Muscle of arm (tissue), 12 donors: ENCODE data around the gene MAPKAP1. TPM values are rescaled to one million over a fixed set of nuclear protein-coding genes. Genes with fewer than 3 reads are reported as not detected.
"Not testable (repeated sequence)": the region's sequence is repeated elsewhere in the genome, so short reads cannot be mapped to it uniquely, and the experiment has no call there.

ENCODE experiments used
- DNase-seq: peaks from one replicate; pipeline ENCODE4 v3.0.0-alpha.2; 2013
- polyA plus RNA-seq, 12 donors: library from polyadenylated mRNA; unstranded; fragments of 120-200 nt; gene quantifications; one replicate each; pipeline ENCODE4 v1.2.1, GENCODE V29; 2013; ENCODE audit not compliant: insufficient read length in 12 of 12

The MAPKAP1 gene
- polyA plus RNA-seq, 12 donors = 61.5 to 78.0 (median 72.4) TPM; not detected in 1

DNA sequence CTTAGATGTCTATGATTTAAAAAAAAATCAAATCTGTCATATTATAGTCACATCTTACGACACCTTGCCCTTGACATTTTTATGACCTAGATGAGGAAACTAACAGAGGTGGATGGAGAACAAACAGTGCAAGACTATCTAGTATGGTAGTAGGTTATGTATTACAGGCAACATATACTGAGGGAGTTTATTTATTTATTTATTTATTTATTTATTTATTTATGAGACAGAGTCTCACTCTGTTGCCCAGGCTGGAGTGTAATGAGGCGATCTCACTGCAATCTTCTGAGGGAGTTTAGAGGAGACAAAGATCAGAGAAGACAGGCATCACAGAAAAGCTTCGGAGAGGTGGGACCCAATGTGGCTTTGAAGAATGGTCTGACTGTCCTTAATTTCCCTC, 35.6 kb upstream of the MAPKAP1 start:
- no peak for DNase-seq

DNA sequence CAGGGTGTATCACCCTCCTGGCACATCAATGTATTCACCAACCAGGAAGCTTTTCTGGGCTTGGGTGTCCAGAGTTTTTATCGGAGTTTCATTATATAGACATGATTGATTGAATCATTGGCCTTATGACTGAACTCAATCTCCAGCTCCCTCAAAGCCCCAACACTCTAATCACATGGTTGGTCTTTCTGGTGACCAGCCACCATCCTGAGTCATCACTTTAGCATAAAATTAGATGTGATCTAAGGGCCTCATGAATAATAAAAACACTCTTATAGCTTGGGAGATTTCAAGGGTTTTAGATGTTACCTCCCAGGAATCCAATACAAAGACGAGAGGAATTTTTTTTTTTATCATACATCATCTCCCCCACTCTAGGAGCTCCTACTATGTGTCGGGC, 32.4 kb upstream of the MAPKAP1 start:
- no peak for DNase-seq

DNA sequence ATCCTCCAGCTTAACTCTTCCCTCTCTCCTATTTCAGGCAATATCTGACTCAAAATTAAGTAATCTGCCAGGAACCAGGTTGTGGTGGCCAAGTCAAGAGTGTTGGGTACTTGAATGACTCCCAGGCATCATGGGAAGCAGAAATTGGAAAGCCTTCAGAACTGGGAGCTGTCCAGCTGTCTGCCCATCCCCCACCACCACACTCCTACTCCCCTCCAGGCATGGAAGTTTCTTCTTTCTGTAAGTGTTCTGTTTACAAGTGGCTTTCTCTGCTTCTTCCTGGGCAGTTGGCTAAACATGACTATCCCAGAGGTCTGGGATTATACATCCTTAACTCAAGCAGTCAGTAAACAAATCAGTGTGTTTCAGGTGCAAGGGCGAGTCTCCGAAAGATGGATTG, 25.6 kb upstream of the MAPKAP1 start:
- DNase-seq = no peak

DNA sequence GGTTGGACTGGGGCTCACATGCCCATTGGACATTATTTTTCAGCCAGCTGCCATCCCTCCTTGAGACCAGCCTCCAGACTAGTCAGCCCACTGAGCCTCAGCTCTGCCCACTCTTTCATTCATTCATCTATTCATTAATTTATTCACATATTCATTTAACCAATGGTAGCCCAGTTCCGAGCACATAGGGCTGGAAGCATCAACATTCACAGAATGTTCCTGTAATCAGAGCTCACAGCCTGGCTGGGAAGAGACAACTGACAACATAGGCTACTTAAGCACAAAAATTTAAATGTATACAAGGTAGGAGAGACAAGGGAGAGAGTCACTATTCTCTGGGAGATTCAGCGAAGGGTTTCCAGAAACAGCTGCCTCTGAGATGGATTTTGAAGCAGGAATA, 23.2 kb upstream of the MAPKAP1 start:
- no peak for DNase-seq

DNA sequence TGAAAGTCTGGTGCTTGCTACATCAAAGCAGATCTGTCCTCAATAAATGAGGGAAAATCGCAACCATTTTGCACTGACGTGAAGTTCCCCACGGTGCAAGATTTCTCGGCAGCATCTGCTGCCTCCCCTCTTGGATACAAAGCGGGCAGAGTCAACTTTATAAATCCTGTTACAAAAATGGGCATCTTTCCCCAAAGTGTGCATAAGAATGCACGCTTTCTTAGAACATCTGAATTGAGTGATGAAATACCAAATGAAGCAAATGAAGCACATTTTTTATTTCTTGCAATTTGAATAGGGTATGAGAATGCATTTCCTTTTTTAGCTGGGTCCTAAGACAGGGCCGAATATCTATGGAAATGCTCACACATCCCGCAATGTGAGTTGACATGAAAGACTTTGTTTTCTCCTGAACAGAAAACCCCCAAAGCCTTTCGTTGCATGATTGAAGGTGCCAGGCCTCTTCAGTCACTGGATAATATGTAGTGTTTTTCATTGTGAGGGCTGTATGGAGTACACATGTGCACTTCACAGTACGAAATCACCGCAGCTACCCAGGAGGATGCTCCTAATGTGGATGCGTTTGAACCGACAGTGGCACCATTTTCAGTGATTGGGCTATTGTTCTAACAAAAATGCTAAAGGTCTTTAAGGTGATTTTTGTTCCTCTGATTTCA, 19.6 kb upstream of the MAPKAP1 start:
- no peak for DNase-seq

DNA sequence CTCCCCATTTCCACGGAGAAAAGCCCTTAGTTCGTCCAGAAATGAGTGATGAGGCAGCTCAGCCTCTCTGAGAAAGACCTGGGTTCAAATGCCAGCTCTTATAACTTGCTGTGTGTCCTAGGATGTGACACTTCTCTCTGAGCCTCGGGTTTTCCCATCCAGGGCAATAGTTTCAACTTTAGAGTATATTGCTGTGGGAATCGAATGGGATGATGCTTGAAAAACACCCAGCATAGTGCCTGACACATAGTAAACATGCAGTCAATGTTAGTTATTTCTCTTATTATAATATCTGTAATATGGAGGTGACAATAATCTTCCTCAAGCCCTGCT, 430 bp upstream of the MAPKAP1 start:
- DNase-seq = no peak

DNA sequence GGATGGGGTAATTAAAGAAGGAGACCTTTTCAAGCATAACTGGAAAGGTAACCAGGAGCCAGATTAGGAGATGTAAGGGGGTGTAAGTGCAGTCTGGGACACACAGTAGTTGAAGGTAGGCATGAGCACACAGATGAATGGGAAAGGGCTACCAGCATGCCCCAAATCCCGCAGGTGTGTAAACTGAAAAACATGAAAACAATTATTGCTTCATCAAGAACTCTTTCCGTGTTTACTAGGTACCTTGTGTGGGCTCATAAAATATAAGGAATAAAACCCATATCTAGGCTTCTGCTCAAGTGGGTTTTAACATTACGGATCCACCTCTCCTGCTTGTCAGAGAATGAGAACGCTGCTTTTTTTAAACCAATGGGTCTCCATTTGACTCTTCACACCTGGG, 1.1 kb downstream of the MAPKAP1 start:
- DNase-seq = no peak

DNA sequence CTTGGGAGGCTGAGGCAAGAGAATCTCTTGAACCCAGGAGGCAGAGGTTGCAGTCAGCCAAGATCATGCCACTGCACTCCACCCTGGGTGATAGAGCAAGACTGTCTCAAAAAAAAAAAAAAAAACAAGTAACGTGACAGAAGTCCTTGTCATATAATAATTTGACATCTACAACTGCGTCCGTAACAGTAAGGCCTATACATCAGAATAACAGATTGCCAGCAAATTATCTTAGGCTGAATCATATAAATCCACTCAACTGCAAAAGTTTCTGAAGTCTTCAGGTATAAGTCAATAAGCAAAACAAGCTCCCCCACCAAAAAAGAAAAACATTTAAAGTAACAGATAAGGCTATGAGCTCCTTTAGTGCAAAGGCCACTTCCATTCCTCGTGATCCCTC, 3.3 kb downstream of the MAPKAP1 start:
- DNase-seq = no peak

DNA sequence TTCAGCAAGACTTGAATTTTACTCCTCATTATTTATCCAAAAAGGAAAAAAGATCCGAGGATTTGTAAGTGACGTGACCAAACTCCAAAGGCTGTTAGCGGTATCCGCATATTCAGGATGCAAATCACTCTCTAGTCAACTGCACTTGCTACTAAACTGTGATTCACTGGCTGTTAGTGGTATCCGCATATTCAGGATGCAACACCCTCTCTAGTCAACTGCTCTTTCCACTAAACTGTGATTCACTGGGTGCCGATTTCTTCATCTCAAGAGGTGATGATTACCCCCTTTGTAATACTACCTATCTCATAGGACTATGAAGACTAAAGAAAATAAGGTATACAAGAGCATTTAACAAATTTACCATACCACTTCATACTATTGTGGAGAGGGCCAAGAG, 5.7 kb downstream of the MAPKAP1 start:
- no peak for DNase-seq

DNA sequence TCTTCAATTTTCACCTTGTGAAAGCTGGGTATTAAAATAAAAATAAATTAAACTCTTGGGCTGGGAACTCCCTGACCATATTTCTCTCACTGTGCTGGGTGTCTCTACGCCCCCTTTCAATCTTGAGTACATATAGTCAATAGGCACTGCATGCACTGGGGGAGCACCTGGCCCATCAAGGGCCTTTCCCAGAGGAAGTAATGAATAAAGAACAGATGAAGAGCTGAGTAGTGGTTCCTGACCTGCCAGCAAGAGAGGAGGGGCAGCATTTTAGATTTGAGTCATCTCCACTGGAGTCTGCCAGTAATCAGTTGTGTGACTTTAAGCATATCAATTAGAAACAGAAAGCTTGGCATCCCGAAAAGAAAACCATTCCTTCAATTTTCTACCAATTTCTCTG, 6.2 kb downstream of the MAPKAP1 start:
- DNase-seq = no peak

DNA sequence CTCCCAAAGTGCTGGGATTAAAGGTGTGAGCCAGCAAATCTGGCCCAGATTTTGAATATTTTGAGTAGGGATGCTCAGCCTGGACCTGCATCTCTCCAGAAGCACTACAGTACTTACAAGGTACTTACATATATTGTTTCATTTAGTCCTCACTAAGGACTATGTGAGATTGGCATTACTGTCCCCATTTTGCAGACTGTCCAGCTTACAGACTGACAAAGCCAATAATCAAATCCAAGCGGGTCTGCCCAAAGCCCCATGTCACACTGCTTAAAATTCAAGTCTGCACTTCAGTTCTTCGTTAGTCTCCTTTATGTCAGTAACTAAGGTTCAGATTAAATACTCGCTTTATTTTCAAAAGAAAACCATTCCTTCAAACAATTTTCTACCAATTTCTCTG, 7.1 kb downstream of the MAPKAP1 start:
- no peak for DNase-seq

DNA sequence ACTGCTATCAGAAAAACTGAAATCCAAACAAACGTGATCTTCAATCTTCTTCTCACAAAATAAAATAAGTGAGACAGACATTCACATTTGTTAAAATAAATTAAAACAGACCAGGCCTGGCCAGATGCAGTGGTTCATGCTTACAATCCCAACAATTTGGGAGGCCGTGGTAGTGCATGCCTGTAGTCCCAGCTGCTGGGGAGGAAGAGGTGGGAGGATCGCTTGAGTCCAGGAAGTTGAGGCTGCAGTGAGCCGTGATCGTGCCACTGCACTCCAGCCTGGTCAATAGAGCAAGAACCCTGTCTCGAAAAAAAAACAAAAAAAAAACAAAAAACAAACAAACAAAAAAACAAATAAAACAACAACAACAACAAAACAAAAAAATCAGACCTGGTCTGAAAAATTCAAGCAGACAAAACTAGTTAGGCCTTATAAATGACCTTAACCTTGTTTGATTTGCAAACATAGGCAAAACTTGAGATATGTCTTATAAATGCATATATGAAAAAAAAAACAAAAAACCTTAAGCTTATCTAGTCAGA, 10.8 kb downstream of the MAPKAP1 start:
- DNase-seq = no peak

DNA sequence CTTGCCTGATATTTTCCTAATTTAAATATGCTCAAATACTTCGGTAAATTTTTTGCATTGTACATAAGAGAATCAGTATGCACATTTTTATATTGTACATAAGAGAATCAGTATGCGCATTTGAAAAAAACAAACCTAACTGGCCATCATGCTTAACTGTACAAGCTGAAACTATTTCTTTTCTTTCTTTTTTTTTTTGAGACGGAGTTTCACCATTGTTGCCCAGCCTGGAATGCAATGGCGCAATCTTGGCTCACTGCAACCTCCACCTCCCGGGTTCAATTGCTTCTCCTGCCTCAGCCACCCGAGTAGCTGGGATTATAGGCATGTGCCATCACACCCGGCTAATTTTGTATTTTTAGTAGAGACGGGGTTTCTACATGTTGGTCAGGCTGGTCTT, 11.5 kb downstream of the MAPKAP1 start:
- DNase-seq = not testable (repeated sequence)

DNA sequence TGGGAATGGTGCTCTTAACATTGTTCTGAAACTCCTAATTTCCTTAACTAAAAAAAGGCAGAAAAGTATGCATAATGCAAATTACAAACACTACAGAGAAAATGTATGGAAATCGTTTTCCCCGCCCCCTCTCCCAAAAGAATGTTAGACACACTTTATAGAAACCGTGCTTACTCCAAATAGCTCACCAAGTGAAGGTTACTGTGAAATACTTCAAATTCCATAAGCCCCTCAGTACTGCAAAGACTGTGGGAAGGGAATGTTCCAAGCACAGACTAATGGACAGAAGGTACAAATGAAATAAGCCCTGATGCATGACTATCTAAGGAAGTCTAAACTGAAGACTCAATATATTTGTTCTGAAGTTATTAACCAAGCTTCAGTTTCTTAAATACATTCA, 12.5 kb downstream of the MAPKAP1 start:
- no peak for DNase-seq

DNA sequence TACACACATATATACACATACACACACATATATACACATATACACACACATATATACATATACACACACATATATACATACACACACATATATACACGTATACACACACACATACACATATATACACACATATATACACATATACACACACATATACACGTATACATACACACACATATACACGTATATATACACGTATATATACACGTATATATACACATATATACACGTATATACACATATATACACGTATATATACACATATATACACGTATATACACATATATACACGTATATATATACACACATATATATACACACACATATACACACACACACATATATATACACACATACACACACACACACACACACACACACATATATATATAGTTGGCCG, 13.5 kb downstream of the MAPKAP1 start:
- not testable (repeated sequence) for DNase-seq

DNA sequence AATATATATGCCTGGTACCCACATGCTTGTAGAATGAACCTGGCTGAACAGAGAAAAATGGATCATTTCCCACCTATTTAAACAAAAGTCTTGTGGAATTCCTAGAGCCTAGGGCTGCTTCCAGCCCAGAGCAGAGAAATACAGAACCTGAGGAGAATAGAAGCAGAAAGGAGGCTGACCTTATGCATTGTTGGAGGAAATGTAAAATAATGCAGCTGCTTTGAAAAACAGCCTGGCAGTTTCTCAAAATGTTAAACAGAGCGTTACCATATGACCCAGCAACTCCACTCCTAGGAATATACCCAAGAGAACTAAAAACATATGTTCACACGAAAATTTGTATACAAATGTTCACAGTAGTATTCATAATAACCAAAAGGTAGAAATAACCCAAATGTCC, 15.1 kb downstream of the MAPKAP1 start:
- peak; percentile 40 for DNase-seq

DNA sequence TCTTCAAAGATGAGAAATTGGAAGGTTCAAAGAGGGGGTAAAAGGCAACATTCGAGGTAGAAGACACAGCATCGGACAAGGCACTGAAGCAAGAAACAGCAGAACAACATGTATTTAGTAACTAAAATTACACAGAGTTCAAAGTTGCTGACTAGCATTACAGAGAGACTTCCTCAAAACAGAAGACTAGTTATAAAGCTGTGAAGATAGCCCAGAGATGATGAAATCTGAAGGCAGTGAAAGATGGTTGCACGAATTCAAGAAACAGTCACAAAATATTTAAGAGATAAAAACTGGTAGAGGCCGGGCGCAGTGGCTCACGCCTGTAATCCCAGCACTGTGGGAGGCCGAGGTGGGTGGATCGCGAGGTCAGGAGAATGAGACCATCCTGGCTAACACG, 16.3 kb downstream of the MAPKAP1 start:
- no peak for DNase-seq

DNA sequence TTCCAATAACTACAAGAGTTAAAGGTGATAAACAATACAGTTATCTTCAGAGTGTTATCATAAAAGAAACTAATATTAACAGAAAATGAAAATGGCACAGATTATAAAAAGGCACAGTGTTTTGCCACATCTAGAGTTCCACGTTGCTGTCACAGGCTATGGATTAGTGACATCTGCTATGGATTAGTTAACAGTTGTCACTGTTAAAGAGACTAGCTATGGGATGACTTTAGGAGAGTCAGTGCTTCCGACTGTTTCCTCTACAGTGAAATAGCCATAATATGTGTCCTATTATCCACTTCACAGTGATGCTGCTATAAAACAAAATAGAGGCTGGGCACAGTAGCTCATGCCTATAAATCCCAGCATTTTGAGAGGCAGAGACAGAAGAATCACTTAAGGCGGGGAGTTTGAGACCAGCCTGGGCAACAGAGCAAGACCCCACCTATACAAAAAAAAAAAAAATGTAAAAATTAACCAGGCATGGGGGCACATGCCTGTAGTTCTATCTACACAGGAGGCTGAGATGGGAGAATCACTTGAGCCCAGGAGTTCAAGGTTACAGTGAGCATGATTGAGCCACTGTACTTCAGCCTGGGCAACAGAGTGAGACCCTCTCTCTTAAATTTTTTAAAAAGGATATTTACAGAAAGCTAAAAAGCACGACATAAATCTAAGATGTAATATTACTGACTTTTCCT, 19.7 kb downstream of the MAPKAP1 start:
- no peak for DNase-seq

DNA sequence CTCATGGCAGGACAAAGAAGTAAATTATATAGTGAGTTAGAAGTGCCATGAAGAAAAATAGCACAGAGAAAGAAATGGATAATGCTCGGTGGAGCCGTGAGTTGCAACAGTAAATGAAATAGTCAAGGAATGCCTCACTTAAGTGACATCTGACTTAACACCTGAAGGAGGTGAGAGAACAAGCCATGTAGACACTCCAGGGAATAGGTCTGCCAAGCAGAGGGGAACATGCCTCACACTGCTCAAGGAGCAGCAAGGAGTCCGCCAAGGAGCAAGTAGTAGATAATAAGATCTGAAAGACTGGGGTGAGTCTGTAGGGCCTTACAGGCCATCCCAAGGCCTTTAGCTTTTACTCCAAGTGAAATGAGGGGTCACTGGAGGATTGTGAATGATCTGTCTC, 21.8 kb downstream of the MAPKAP1 start:
- DNase-seq = no peak

DNA sequence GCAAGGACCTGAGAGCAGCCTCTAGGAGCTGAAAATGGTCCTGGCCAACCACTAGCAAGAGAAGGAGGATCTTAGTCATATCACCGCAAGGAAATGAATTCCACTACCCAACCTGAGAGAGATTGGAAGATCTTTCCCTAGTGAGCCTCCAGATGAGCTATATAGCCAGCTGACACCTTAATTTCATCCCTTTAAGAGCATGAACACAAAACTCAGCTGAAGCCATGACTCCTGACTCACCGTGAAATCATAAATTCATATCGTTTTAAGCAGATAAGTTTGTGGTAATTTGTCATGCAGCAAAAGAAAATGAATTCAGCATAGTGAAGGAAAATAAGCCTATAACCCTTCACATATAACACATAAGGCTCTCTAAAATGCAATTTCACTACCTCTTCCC, 23.5 kb downstream of the MAPKAP1 start:
- DNase-seq = no peak

DNA sequence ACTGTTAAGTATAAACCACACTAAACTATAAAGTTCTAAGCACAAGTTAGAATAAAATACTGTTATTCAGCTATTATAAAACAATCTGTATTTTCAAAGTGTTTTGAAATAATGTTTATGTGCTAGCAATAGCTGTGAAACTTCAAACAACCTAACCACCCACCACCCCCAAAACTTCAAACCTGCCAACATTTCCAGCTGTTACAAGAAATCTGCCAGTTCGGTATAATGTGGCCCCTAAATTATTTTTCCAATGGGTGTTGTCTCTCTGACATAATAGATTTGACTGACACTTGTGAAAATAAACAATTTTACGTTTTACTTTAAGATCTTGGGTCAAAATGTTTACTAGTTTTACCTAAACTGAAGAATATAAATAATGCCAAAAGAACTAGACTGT, 24.7 kb downstream of the MAPKAP1 start:
- DNase-seq = no peak

DNA sequence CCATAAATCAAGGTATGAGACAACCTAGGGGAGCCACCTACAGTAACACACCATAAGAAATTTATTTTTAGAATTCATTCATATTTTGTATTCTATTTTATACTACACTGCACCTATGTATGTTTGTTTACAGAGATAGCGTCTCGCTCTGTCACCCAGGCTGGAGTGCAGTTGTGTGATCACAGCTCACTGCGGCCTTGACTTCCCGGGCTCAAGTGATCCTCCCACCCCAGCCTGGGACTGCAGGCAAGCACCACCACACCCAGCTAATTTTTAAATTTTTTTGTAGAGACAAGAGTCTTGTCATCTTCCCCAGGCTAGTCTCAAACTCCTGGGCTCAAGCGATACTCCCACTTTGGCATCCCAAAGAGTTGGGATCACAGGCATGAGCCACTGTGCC, 25.4 kb downstream of the MAPKAP1 start:
- no peak for DNase-seq

DNA sequence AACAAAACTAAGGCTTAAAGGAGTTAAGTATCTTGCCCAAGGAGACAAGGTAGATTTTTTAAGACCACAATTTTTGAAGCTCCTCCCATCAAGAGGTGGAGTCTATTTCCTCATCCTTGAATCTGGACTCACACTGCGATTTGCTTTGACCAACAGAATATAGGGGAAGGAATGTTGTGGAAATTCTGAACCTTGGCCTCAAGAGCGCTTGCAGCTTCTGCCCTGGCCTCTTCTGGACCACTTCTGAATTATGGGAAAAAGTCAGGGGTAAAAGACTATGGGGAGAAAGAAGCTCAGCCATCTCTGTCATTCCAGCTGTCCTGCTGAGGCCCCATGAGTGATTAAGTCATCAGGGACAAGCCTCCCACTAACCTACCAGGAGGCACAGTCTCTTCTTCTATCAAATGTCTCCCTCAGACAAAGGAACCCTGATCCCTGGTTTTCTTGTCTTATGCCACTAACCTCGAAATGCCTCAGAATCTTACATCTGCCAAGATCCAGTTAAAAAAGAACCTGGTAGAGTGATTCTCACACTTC, 25.9 kb downstream of the MAPKAP1 start:
- no peak for DNase-seq

DNA sequence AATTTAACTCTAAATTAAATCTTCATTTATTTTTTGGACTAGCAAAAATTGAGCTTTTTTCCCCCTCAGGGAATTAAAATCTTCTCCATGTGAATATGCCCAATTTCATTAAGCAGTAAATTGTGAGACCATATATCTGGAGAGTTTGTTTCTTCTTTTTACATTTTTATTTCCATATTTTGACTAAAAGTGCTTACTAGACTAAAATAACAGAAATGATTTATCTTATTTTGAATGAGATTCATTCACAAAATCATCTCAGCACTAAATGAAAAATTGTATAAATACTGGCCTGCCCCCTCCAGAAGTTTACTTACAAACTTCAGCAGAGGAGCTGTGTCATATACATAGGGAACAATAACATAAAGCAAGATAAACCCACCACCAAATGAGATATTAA, 26.6 kb downstream of the MAPKAP1 start:
- DNase-seq = no peak
